HG02571 (cell line): ENCODE measurements around the gene ACO2.
"Not testable (repeated sequence)": the region's sequence is repeated elsewhere in the genome, so short reads cannot be mapped to it uniquely, and the experiment has no call there.

ENCODE experiments used
- ATAC-seq: cut with Tn5 transposase; IDR thresholded peaks from one replicate; pipeline ENCODE4 v1.9.1; 2021; ENCODE audit warnings: mild to moderate bottlenecking, moderate library complexity; ENCODE audit not compliant: unreplicated experiment

ACO2 gene

GRCh38 chr22:41468381-41469217 is at the start of gene ACO2, which contains the start of gene PHF5A:
Gene ACO2 (plus strand): TSS chr22:41469117. CDS start chr22:41469147, 30 bp downstream.
Gene PHF5A (minus strand): TSS chr22:41468692. CDS start chr22:41468653, 39 bp downstream.
- peak; percentile 83 for ATAC-seq

- no peak for ATAC-seq
Observed at GRCh38 chr22:41425660-41426365, 43.1 kb upstream of the ACO2 start.

GRCh38 chr22:41429232-41429950 is 39.5 kb upstream of the ACO2 start:
- ATAC-seq = no peak

- ATAC-seq = no peak
Observed at GRCh38 chr22:41429951-41430332, 39.0 kb upstream of the ACO2 start.

GRCh38 chr22:41431656-41432055 is 37.3 kb upstream of the ACO2 start:
- no peak for ATAC-seq

GRCh38 chr22:41433480-41433879 is 35.4 kb upstream of the ACO2 start:
- not testable (repeated sequence) for ATAC-seq

GRCh38 chr22:41434361-41435003 is 34.4 kb upstream of the ACO2 start:
- ATAC-seq = not testable (repeated sequence)

DNA sequence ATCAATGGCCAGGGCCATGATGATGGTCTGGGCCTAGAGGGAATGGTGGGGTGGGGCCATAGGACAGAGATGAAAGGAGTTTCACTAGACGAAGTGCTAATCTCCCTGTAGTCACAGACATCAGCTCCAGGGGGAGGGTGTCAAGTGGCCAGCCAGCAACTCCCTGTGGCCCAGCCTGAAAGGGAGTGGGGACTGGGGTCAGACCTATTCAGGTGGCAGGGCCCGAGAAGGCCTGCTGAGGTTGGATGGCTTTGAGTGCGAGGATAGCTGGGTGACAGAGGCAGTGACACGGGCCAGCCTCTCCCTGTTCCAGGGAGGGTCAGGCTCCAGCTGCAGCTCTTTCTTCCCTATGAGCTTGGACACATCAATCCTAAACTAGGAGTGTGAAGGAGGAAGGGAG is 33.4 kb upstream of the ACO2 start:
- ATAC-seq = no peak

GRCh38 chr22:41436322-41437113 is 32.4 kb upstream of the ACO2 start:
- no peak for ATAC-seq

GRCh38 chr22:41437198-41437597 is 31.7 kb upstream of the ACO2 start:
- ATAC-seq = no peak

DNA sequence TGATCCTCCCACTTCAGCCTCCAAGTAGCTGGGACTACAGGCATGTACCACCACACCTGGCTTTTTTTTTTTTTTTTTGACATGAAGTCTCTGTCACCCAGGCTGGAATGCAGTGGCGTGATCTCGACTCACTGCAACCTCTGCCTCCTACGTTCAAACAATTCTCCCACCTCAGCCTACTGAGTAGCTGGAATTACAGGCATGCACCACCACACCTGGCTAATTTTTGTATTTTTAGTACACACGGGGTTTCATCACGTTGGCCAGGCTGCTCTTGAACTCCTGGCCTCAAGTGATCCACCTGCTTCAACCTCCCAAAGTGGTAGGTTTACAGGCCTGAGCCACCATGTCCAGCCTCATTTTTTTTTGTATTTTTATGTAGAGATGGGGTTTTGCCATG is 28.4 kb upstream of the ACO2 start:
- not testable (repeated sequence) for ATAC-seq

GRCh38 chr22:41442240-41442792 is 26.6 kb upstream of the ACO2 start:
- no peak for ATAC-seq

- peak; percentile 56 for ATAC-seq
Observed at GRCh38 chr22:41444360-41445128, 24.4 kb upstream of the ACO2 start.

DNA sequence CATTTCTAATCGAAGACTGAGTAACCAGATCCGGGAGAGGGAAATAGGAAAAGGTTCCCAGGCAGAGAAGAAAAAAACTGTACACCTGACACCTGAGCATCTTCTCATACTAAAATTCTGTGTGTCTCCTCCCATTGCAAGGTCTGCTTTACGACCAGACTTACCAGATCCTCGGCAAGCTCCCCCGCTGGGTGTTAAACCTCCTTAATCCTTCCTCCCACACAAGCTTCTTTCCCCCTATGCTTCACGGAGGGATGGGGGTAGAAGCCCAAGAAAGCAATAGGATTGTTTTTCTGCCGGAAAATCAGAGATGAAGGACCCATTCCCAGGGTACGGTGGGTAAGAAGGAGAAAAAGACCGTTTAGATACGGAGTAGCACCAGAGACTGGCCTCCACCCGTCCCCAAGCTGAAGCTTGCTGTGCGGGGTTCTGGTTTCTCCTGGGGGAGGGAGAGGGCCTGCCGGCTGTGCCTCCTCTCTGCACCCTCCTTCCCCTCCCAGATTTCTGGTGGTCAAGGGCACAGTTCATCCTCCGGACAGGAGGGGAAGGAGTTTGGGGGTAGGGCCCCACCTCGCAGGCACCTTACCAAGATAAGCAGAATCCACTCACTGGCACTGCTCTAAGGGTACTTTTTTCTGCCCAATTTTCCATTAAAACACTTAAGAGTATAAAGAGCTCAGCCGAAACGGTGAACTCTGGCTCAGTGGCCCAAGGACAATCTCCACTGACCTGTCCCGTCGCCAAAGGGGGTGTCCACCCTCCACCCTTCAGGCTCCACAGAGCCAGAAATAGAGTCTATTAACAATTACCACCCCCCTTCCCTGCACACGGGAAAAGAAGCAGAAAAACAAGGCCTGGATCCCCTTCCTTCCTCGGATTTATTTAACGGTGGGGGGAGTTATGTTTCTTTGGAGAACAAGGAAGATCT is 23.5 kb upstream of the ACO2 start:
- ATAC-seq = no peak

DNA sequence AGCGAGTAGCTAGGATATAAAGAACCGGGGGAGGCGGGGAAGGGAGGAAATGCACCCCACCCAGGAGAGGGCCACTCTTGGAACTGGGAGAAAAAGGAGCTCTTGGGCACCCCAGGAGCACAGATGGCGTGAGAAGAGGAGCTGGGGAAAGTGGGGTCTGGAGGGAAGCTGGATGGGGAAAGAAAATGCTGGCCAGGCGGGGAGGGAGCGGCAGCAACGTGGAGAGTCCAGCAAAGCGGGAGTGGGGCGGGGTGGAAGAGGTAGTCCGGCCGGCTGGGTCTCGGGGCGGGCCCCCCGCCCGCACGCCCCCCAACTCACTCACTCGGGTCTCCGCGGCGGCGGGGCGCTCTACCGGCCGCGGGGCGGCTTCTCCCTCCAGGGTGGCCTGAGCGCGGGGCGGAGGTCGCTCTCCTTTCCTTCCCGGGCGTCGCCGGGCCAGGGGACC is 22.8 kb upstream of the ACO2 start:
- ATAC-seq = no peak

GRCh38 chr22:41446639-41447434 is 22.1 kb upstream of the ACO2 start, which contains the start of gene TOB2:
Gene TOB2 (minus strand): TSS chr22:41446801. CDS start chr22:41437345, 9,456 bp downstream.
- peak; percentile 36 for ATAC-seq
